Chondrocyte (in vitro differentiated cells): Measurements from ENCODE around the gene SPTBN1. TPM values are rescaled to one million over a fixed set of nuclear protein-coding genes. Genes with fewer than 3 reads are reported as not detected.

ENCODE experiments used
- DNase-seq: peaks from one replicate; pipeline ENCODE4 v3.0.0; 2021; ENCODE audit warnings: mixed read lengths, low spot score
- H3K27ac Mint-ChIP-seq: one replicate; pipeline ENCODE4 v1.8.0; 2021; ENCODE audit warnings: mild to moderate bottlenecking, moderate library complexity, mixed read lengths; ENCODE audit not compliant: unreplicated experiment
- H3K27me3 Mint-ChIP-seq: 2 replicates; pipeline ENCODE4 v1.8.0; 2021; ENCODE audit warnings: low read depth, mixed read lengths
- H3K36me3 Mint-ChIP-seq: 2 replicates; pipeline ENCODE4 v1.8.0; 2021; ENCODE audit warnings: low read depth, mixed read lengths
- H3K4me1 Mint-ChIP-seq: 2 replicates; pipeline ENCODE4 v1.8.0; 2021; ENCODE audit warnings: low read depth, mild to moderate bottlenecking, mixed read lengths
- H3K4me3 Mint-ChIP-seq: one replicate; pipeline ENCODE4 v1.8.0; 2021; ENCODE audit warnings: mild to moderate bottlenecking, moderate library complexity, mixed read lengths; ENCODE audit not compliant: unreplicated experiment
- H3K9me3 Mint-ChIP-seq: 2 replicates; pipeline ENCODE4 v1.8.0; 2021; ENCODE audit warnings: low read depth, mixed read lengths
- CTCF ChIP-seq: fragments of 200-600 bp; sonication (generic); IDR thresholded peaks from 2 replicates; pipeline ENCODE4 v1.5.0; 2021; ENCODE audit warnings: antibody characterized with exemption, mild to moderate bottlenecking, moderate library complexity
- total RNA-seq: library from RNA; stranded (reverse); gene quantifications from 3 replicates; pipeline ENCODE4 v1.2.1, GENCODE V29; 2021

The SPTBN1 gene
- total RNA-seq, 1 donor from 2014 or later, result 297 TPM

- Mint-ChIP-seq H3K27ac (peak overlapping the region; percentile 62), H3K36me3 (peaks cover 59% of the 10 kb centered on the region), H3K27me3 (no peaks in the 10 kb centered on the region), H3K4me1 (peaks cover 34% of the 10 kb centered on the region), H3K4me3 (no peak overlapping the region), H3K9me3 (no peaks in the 10 kb centered on the region)
- DNase-seq, result no peak
- no peak for TF ChIP-seq CTCF
Observed at GRCh38 chr2:54619660-54620231, 163.6 kb downstream of the SPTBN1 start.

- peaks cover 64% of the 10 kb centered on the region for H3K36me3 Mint-ChIP-seq
- H3K27ac Mint-ChIP-seq, result peak overlapping the region; percentile 3
- no peaks in the 10 kb centered on the region for H3K27me3 Mint-ChIP-seq
- H3K9me3 Mint-ChIP-seq, result no peaks in the 10 kb centered on the region
- DNase-seq, result no peak
- H3K4me1 Mint-ChIP-seq, result peaks cover 27% of the 10 kb centered on the region
- TF ChIP-seq CTCF, result no peak
- no peak overlapping the region for H3K4me3 Mint-ChIP-seq
Observed at GRCh38 chr2:54620948-54621347, 164.8 kb downstream of the SPTBN1 start.

- Mint-ChIP-seq H3K27ac (no peak overlapping the region), H3K27me3 (no peaks in the 10 kb centered on the region), H3K36me3 (peaks cover 73% of the 10 kb centered on the region), H3K4me1 (peaks cover 7% of the 10 kb centered on the region), H3K4me3 (no peak overlapping the region), H3K9me3 (no peaks in the 10 kb centered on the region)
- TF ChIP-seq CTCF, result no peak
- no peak for DNase-seq
Observed at GRCh38 chr2:54624591-54625071, 168.5 kb downstream of the SPTBN1 start.

GRCh38 chr2:54626131-54626530 lies 170.0 kb downstream of the SPTBN1 start:
- H3K27me3 Mint-ChIP-seq, result no peaks in the 10 kb centered on the region
- H3K36me3 Mint-ChIP-seq, result peaks cover 72% of the 10 kb centered on the region
- H3K4me1 Mint-ChIP-seq, result no peaks in the 10 kb centered on the region
- H3K9me3 Mint-ChIP-seq, result no peaks in the 10 kb centered on the region
- no peak for TF ChIP-seq CTCF
- no peak for DNase-seq
- H3K27ac Mint-ChIP-seq, result no peak overlapping the region
- H3K4me3 Mint-ChIP-seq, result no peak overlapping the region

GRCh38 chr2:54626884-54627283 lies 170.8 kb downstream of the SPTBN1 start:
- Mint-ChIP-seq H3K4me3 (no peak overlapping the region), H3K27me3 (no peaks in the 10 kb centered on the region), H3K36me3 (peaks cover 71% of the 10 kb centered on the region), H3K4me1 (no peaks in the 10 kb centered on the region), H3K27ac (no peak overlapping the region), H3K9me3 (no peaks in the 10 kb centered on the region)
- TF ChIP-seq CTCF, result no peak
- DNase-seq, result no peak
